GM23338 (cell line): Measurements from ENCODE around the gene CPXM2. TPM values are rescaled to one million over a fixed set of nuclear protein-coding genes. Genes with fewer than 3 reads are reported as not detected.
A peak's percentile ranks its signal among the peaks of the same experiment; 100 is the strongest.

Source experiments
- ATAC-seq: fragments of 200-7000 bp; cut with Tn5 transposase; 3 replicates; pipeline ENCODE4 v1.9.1; 2020
- DNase-seq: peaks from one replicate; pipeline ENCODE4 v3.0.0-alpha.2; 2015; ENCODE audit warnings: low spot score
- H2AFZ ChIP-seq: fragments of 200-600 bp; sonication (generic); 2 replicates; pipeline ENCODE4 v1.8.0; 2016; ENCODE audit warnings: antibody characterized with exemption, mild to moderate bottlenecking, moderate library complexity
- H3F3A ChIP-seq: fragments of 200-600 bp; sonication (generic); replicated peaks from 2 replicates; pipeline ENCODE4 v1.8.0; 2017; ENCODE audit warnings: antibody characterized with exemption, mixed run types, low read depth
- H3K27ac ChIP-seq: fragments of 200-600 bp; sonication (generic); 2 replicates; pipeline ENCODE4 v1.6.1; 2016; ENCODE audit warnings: low read depth
- H3K27me3 ChIP-seq: fragments of 200-600 bp; sonication (generic); 2 replicates; pipeline ENCODE4 v1.8.0; 2016; ENCODE audit warnings: mild to moderate bottlenecking, mixed run types, moderate library complexity; ENCODE audit not compliant: insufficient read depth
- H3K36me3 ChIP-seq: fragments of 200-600 bp; sonication (generic); 2 replicates; pipeline ENCODE4 v1.8.0; 2016; ENCODE audit warnings: mild to moderate bottlenecking; ENCODE audit not compliant: insufficient read depth
- H3K4me1 ChIP-seq: fragments of 200-600 bp; sonication (generic); 2 replicates; pipeline ENCODE4 v1.8.0; 2016; ENCODE audit warnings: mild to moderate bottlenecking, moderate library complexity; ENCODE audit not compliant: insufficient read depth
- H3K4me2 ChIP-seq: fragments of 200-600 bp; sonication (generic); 2 replicates; pipeline ENCODE4 v1.7.1; 2017; ENCODE audit warnings: mixed run types
- H3K4me3 ChIP-seq: fragments of 200-600 bp; sonication (generic); 2 replicates; pipeline ENCODE4 v1.6.1; 2016; ENCODE audit warnings: mixed run types
- H3K79me2 ChIP-seq: fragments of 200-600 bp; sonication (generic); replicated peaks from 2 replicates; pipeline ENCODE4 v1.8.0; 2017; ENCODE audit warnings: mild to moderate bottlenecking; ENCODE audit not compliant: insufficient read depth
- H3K9me2 ChIP-seq: fragments of 200-600 bp; sonication (generic); 2 replicates; pipeline ENCODE4 v1.8.0; 2017; ENCODE audit not compliant: insufficient read depth
- H4K20me1 ChIP-seq: fragments of 200-600 bp; sonication (generic); replicated peaks from 2 replicates; pipeline ENCODE4 v1.8.0; 2017; ENCODE audit warnings: mild to moderate bottlenecking; ENCODE audit not compliant: insufficient read depth
- H3K27ac Mint-ChIP-seq: 2 replicates; pipeline ENCODE4 v1.8.0; 2020; ENCODE audit warnings: inconsistent platforms, mild to moderate bottlenecking, moderate library complexity, mixed read lengths
- H3K27me3 Mint-ChIP-seq: 3 replicates; pipeline ENCODE4 v1.8.0; 2022; ENCODE audit warnings: low read depth, mild to moderate bottlenecking, moderate library complexity, mixed read lengths, inconsistent platforms; ENCODE audit not compliant: insufficient read depth, poor library complexity
- H3K36me3 Mint-ChIP-seq: 3 replicates; pipeline ENCODE4 v1.8.0; 2021; ENCODE audit warnings: low read depth, mild to moderate bottlenecking, inconsistent platforms, moderate library complexity, mixed read lengths
- H3K4me1 Mint-ChIP-seq: 3 replicates; pipeline ENCODE4 v1.8.0; 2020; ENCODE audit warnings: mild to moderate bottlenecking, inconsistent platforms, mixed read lengths
- H3K4me3 Mint-ChIP-seq: 3 replicates; pipeline ENCODE4 v1.8.0; 2021; ENCODE audit warnings: moderate library complexity, mild to moderate bottlenecking, inconsistent platforms, mixed read lengths
- H3K9me3 Mint-ChIP-seq: 3 replicates; pipeline ENCODE4 v1.8.0; 2020; ENCODE audit warnings: moderate library complexity, mild to moderate bottlenecking, inconsistent platforms, mixed read lengths
- CREB1 ChIP-seq: fragments of 250-450 bp; sonication (Bioruptor Pico); IDR thresholded peaks from 2 replicates; pipeline ENCODE4 v1.5.0; 2020; ENCODE audit warnings: low read depth, mild to moderate bottlenecking, moderate library complexity
- CTCF ChIP-seq, 2 experiments: fragments of 200-600 bp in 1 of 2; sonication (generic) in 1 of 2; conservative IDR thresholded peaks; 2 replicates each; pipeline versions ENCODE4 v1.5.1 to v1.6.1; 2016 to 2017; ENCODE audit warnings: antibody characterized with exemption in 2 of 2, low read depth in 2 of 2, mild to moderate bottlenecking in 2 of 2, moderate library complexity in 1 of 2
- ETS1 ChIP-seq: IDR thresholded peaks from 2 replicates; pipeline ENCODE4 v1.6.1; 2016; ENCODE audit warnings: antibody characterized with exemption
- EZH2phosphoT487 ChIP-seq: fragments of 200-600 bp; sonication (generic); IDR thresholded peaks from one replicate; pipeline ENCODE4 v1.8.1; 2018; ENCODE audit warnings: antibody characterized with exemption; ENCODE audit not compliant: unreplicated experiment
- JUNB ChIP-seq: IDR thresholded peaks from one replicate; pipeline ENCODE4 v1.6.1; 2016; ENCODE audit warnings: antibody characterized with exemption; ENCODE audit not compliant: unreplicated experiment
- NANOG ChIP-seq: IDR thresholded peaks from 2 replicates; pipeline ENCODE4 v1.6.1; 2016; ENCODE audit warnings: antibody characterized with exemption, borderline replicate concordance
- ZNF114 ChIP-seq: fragments of 250-450 bp; sonication (Bioruptor Pico); IDR thresholded peaks from 2 replicates; pipeline ENCODE4 v1.5.0; 2020; ENCODE audit warnings: mild to moderate bottlenecking, moderate library complexity
- ZNF331 ChIP-seq: fragments of 250-450 bp; sonication (Bioruptor Pico); IDR thresholded peaks from 2 replicates; pipeline ENCODE4 v1.5.0; 2020; ENCODE audit warnings: low read depth, mild to moderate bottlenecking, moderate library complexity
- polyA plus RNA-seq: library from polyadenylated mRNA; unstranded; fragments of >200 nt; fragmentation: Nextera tagmentation; extraction: Ambion mirVana; gene quantifications from 2 replicates; pipeline ENCODE4 v1.2.1, GENCODE V29; 2016
- total RNA-seq: library from RNA; depleted of rRNA; stranded (reverse); fragments of >200 nt; shearing (Covaris generic); gene quantifications from 2 replicates; pipeline ENCODE4 v1.2.3, GENCODE V29; 2014
- TF ChIP-seq, protein P1 (sequence below): IDR thresholded peaks from one replicate; pipeline ENCODE4 v1.6.1; 2018; ENCODE audit warnings: antibody characterized with exemption; ENCODE audit not compliant: unreplicated experiment

Gene CPXM2
- total and polyA plus RNA-seq, 2 experiments from 2014 or later, result 1.6 to 8.1 TPM

DNA sequence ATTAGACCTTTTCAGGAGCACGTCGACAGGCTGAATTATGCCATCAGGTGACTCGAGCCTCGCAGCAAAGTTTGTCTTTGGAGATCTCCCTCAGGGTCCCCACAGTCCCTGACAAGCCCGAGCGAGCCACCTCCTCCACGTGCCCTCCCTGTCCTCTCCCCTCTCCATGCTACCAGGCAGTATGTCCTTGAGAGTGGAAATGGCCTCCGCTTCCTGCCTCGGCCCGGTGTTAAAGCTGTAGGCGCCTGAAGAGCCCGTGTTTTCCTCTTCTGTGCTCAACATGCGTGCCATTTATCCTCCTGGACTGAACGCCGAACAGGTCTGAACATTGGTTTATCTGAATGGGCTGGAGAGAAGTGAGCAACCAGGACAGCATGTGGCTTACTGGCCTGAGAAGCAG, 142.9 kb downstream of the CPXM2 start:
- no peaks in the 10 kb centered on the region for H4K20me1 ChIP-seq
- no peaks in the 10 kb centered on the region for H3K27me3 ChIP-seq
- H3K4me1 ChIP-seq, result peaks cover 17% of the 10 kb centered on the region
- TF ChIP-seq ZNF331 (no peak), JUNB (no peak), CREB1 (CRISPR knock-in tag) (no peak), ETS1 (no peak), CTCF (conservative IDR thresholded peaks at IDR 0.05; ENCODE audit: low read depth in 2 of 2) (no peak), NANOG (no peak), ZNF114 (CRISPR knock-in tag) (no peak)
- peaks cover 29% of the 10 kb centered on the region for H3K36me3 Mint-ChIP-seq
- H3K27ac ChIP-seq, result no peak overlapping the region
- no peaks in the 10 kb centered on the region for H3K36me3 ChIP-seq
- no peak for ATAC-seq
- H3F3A ChIP-seq, result no peaks in the 10 kb centered on the region
- peaks cover 6% of the 10 kb centered on the region for H3K27me3 Mint-ChIP-seq
- no peak overlapping the region for H3K27ac Mint-ChIP-seq
- no peak for DNase-seq
- peaks cover 13% of the 10 kb centered on the region for H3K4me1 Mint-ChIP-seq
- no peaks in the 10 kb centered on the region for H3K79me2 ChIP-seq
- H3K4me3 Mint-ChIP-seq, result no peak overlapping the region
- H3K9me3 Mint-ChIP-seq, result peaks cover 18% of the 10 kb centered on the region
- H3K9me2 ChIP-seq, result peaks cover 4% of the 10 kb centered on the region; the same call in 1 of the 2 replicates
- H2AFZ ChIP-seq, result no peak overlapping the region
- H3K4me2 ChIP-seq, result no peak overlapping the region
- no peak overlapping the region for H3K4me3 ChIP-seq

- Histone ChIP-seq H3K4me2 (peak overlapping the region; percentile 68; the same call in 1 of the 2 replicates), H3K4me3 (no peak overlapping the region), H3F3A (no peaks in the 10 kb centered on the region), H3K79me2 (no peaks in the 10 kb centered on the region), H3K36me3 (no peaks in the 10 kb centered on the region), H3K9me2 (peaks cover 4% of the 10 kb centered on the region; the same call in 1 of the 2 replicates), H3K4me1 (peaks cover 16% of the 10 kb centered on the region), H3K27ac (no peak overlapping the region), H3K27me3 (no peaks in the 10 kb centered on the region), H4K20me1 (no peaks in the 10 kb centered on the region), H2AFZ (no peak overlapping the region)
- no peak overlapping the region for H3K4me3 Mint-ChIP-seq
- no peak overlapping the region for H3K27ac Mint-ChIP-seq
- peaks cover 6% of the 10 kb centered on the region for H3K27me3 Mint-ChIP-seq
- H3K4me1 Mint-ChIP-seq, result peaks cover 19% of the 10 kb centered on the region
- DNase-seq, result no peak
- peaks cover 27% of the 10 kb centered on the region for H3K36me3 Mint-ChIP-seq
- H3K9me3 Mint-ChIP-seq, result peaks cover 18% of the 10 kb centered on the region
- no peak for ATAC-seq
- TF ChIP-seq ZNF114 (CRISPR knock-in tag) (no peak), NANOG (no peak), EZH2phosphoT487 (no peak), ETS1 (no peak), CREB1 (CRISPR knock-in tag) (no peak)
- TF ChIP-seq, protein P1, sequence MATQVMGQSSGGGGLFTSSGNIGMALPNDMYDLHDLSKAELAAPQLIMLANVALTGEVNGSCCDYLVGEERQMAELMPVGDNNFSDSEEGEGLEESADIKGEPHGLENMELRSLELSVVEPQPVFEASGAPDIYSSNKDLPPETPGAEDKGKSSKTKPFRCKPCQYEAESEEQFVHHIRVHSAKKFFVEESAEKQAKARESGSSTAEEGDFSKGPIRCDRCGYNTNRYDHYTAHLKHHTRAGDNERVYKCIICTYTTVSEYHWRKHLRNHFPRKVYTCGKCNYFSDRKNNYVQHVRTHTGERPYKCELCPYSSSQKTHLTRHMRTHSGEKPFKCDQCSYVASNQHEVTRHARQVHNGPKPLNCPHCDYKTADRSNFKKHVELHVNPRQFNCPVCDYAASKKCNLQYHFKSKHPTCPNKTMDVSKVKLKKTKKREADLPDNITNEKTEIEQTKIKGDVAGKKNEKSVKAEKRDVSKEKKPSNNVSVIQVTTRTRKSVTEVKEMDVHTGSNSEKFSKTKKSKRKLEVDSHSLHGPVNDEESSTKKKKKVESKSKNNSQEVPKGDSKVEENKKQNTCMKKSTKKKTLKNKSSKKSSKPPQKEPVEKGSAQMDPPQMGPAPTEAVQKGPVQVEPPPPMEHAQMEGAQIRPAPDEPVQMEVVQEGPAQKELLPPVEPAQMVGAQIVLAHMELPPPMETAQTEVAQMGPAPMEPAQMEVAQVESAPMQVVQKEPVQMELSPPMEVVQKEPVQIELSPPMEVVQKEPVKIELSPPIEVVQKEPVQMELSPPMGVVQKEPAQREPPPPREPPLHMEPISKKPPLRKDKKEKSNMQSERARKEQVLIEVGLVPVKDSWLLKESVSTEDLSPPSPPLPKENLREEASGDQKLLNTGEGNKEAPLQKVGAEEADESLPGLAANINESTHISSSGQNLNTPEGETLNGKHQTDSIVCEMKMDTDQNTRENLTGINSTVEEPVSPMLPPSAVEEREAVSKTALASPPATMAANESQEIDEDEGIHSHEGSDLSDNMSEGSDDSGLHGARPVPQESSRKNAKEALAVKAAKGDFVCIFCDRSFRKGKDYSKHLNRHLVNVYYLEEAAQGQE, result no peak
These were observed 144.2 kb downstream of the CPXM2 start for GRCh38 chr10:123747426-123747825.
